ENCODE data around the gene IFNB1. TPM values are rescaled to one million over a fixed set of nuclear protein-coding genes. Genes with fewer than 3 reads are reported as not detected.

The IFNB1 gene
- total and polyA plus RNA-seq, 7 experiments from 2014 or later: not detected

DNA sequence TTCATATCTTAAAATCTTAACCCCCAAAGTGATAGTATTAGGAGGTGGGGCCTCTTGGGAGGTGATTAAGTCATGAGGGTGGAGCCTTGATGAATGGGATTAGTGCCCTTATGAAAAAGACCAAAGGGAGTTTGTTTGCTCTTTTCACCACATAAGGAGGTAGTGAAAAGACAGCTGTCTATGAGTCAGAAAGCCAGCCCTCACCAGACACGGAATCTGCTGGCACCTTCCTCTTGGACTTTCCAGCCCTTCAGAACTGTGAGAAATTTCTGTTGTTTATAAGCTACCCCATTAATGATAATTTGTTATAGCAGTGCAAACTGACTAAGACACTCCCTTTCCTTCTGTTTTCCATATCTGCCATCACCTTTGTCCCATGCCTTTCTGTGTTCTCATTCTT, 20.8 kb downstream of the IFNB1 start:
- ChIA-PET CTCF (no interaction called here), POLR2A (interaction anchor here (1.0 kb wide), 1 partner anchor 10 kb away, joined by 3 read pairs; no protein-coding TSS in a partner anchor)
- Mint-ChIP-seq H3K27me3 (no peaks in the 10 kb centered on the region), H3K36me3 (peaks cover 0 to 9% (median 6%) of the 10 kb centered on the region in 5 donors), H3K4me3 (no peak overlapping the region), H3K4me1 (peaks cover 16 to 27% (median 23%) of the 10 kb centered on the region in 7 donors), H3K9me3 (peaks cover 0 to 6% (median 0%) of the 10 kb centered on the region in 11 donors), H3K27ac (no peak overlapping the region)
- no peaks in the 10 kb centered on the region for H3K9me3 ChIP-seq (ENCODE audit: control insufficient read depth in 2 of 3, low read length in 3 of 3)
- H3K27ac ChIP-seq (ENCODE audit: low read depth, low read length): no peak overlapping the region
- DNase-seq: no peak
- H3K4me1 ChIP-seq (ENCODE audit: control insufficient read depth in 2 of 2, insufficient read depth in 2 of 2, low read length in 2 of 2): peaks cover 8 to 12% of the 10 kb centered on the region in 2 donors
- no peaks in the 10 kb centered on the region for H3K27me3 ChIP-seq (ENCODE audit: control insufficient read depth in 2 of 2, insufficient read depth in 2 of 2, low read length in 2 of 2)
- H3K36me3 ChIP-seq (ENCODE audit: control insufficient read depth in 2 of 3, insufficient read depth in 3 of 3, low read length in 3 of 3): no peaks in the 10 kb centered on the region
- no peak for ATAC-seq
- H3K4me3 ChIP-seq (ENCODE audit: low read length): no peak overlapping the region
- intact Hi-C loops (cut with micrococcal nuclease): no loop called here

DNA sequence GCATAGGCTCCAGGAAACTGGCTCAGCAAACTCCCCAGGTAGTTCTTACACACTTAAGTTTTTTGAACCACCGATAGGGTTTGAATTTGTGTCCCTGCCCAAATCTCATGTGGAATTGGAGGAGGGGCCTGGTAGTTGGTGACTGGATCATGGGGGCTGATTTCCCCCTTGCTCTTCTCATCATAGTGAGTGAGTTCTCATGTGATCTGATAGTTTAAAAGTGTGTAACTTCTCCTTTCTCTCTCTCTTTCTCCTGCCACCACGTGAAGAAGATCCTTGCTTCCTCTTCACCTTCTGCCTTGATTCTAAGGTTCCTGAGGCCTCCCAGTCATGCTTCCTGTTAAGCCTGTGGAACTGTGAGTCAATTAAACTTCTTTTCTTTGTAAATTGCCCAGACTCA, 23.9 kb downstream of the IFNB1 start:
- peak overlapping the region in 1 of 9 donors; percentile 16 for H3K27ac Mint-ChIP-seq

GRCh38 chr9:21047281-21047691, 30.5 kb downstream of the IFNB1 start:
- Mint-ChIP-seq H3K36me3 (peaks cover 0 to 4% (median 0%) of the 10 kb centered on the region in 5 donors), H3K27ac (no peak overlapping the region), H3K27me3 (peaks cover 0 to 11% (median 0%) of the 10 kb centered on the region in 5 donors), H3K4me3 (no peak overlapping the region), H3K4me1 (peaks cover 0 to 6% (median 0%) of the 10 kb centered on the region in 7 donors), H3K9me3 (peaks cover 0 to 2% (median 0%) of the 10 kb centered on the region in 11 donors)
- no peak overlapping the region for H3K27ac ChIP-seq (ENCODE audit: low read depth, low read length)
- ATAC-seq (no peak), DNase-seq (no peak)
- H3K4me3 ChIP-seq (ENCODE audit: low read length): no peak overlapping the region
- no peaks in the 10 kb centered on the region for H3K4me1 ChIP-seq (ENCODE audit: control insufficient read depth in 2 of 2, insufficient read depth in 2 of 2, low read length in 2 of 2)
- ChIA-PET POLR2A (interaction anchor here (0.7 to 0.9 kb wide), 3 partner anchors 10 to 46 kb away, joined by 3 read pairs; no protein-coding TSS in a partner anchor), CTCF (interaction anchor here (0.6 kb wide), 1 partner anchor 938 kb away, joined by 3 read pairs; no protein-coding TSS in a partner anchor)
- H3K27me3 ChIP-seq (ENCODE audit: control insufficient read depth in 2 of 2, insufficient read depth in 2 of 2, low read length in 2 of 2): no peaks in the 10 kb centered on the region
- H3K9me3 ChIP-seq (ENCODE audit: control insufficient read depth in 2 of 3, low read length in 3 of 3): no peaks in the 10 kb centered on the region
- intact Hi-C loops (cut with micrococcal nuclease): no loop called here
- H3K36me3 ChIP-seq (ENCODE audit: control insufficient read depth in 2 of 3, insufficient read depth in 3 of 3, low read length in 3 of 3): no peaks in the 10 kb centered on the region

More for the DNA sequence above, 23.9 kb downstream of the IFNB1 start:
- Mint-ChIP-seq H3K36me3 (peaks cover 3 to 6% (median 5%) of the 10 kb centered on the region in 5 donors), H3K4me1 (peaks cover 0 to 6% (median 0%) of the 10 kb centered on the region in 7 donors), H3K27me3 (peaks cover 0 to 7% (median 0%) of the 10 kb centered on the region in 5 donors), H3K9me3 (peaks cover 0 to 6% (median 0%) of the 10 kb centered on the region in 11 donors), H3K4me3 (no peak overlapping the region)
- intact Hi-C loops (cut with micrococcal nuclease): no loop called here
- no peak overlapping the region for H3K4me3 ChIP-seq (ENCODE audit: low read length)
- DNase-seq (no peak), ATAC-seq (no peak)
- no peak overlapping the region for H3K27ac ChIP-seq (ENCODE audit: low read depth, low read length)
- no peaks in the 10 kb centered on the region for H3K4me1 ChIP-seq (ENCODE audit: control insufficient read depth in 2 of 2, insufficient read depth in 2 of 2, low read length in 2 of 2)
- H3K27me3 ChIP-seq (ENCODE audit: control insufficient read depth in 2 of 2, insufficient read depth in 2 of 2, low read length in 2 of 2): no peaks in the 10 kb centered on the region
- H3K36me3 ChIP-seq (ENCODE audit: control insufficient read depth in 2 of 3, insufficient read depth in 3 of 3, low read length in 3 of 3): no peaks in the 10 kb centered on the region
- no peaks in the 10 kb centered on the region for H3K9me3 ChIP-seq (ENCODE audit: control insufficient read depth in 2 of 3, low read length in 3 of 3)
- POLR2A ChIA-PET: no interaction called here
- CTCF ChIA-PET: no interaction called here

GRCh38 chr9:21043841-21044240, 33.9 kb downstream of the IFNB1 start:
- Histone ChIP-seq H3K4me1 (ENCODE audit: control insufficient read depth in 2 of 2, insufficient read depth in 2 of 2, low read length in 2 of 2) (no peaks in the 10 kb centered on the region), H3K4me3 (ENCODE audit: low read length) (no peak overlapping the region), H3K27ac (ENCODE audit: low read depth, low read length) (no peak overlapping the region), H3K9me3 (ENCODE audit: control insufficient read depth in 2 of 3, low read length in 3 of 3) (no peaks in the 10 kb centered on the region), H3K27me3 (ENCODE audit: control insufficient read depth in 2 of 2, insufficient read depth in 2 of 2, low read length in 2 of 2) (no peaks in the 10 kb centered on the region), H3K36me3 (ENCODE audit: control insufficient read depth in 2 of 3, insufficient read depth in 3 of 3, low read length in 3 of 3) (no peaks in the 10 kb centered on the region)
- ChIA-PET CTCF (no interaction called here), POLR2A (no interaction called here)
- Mint-ChIP-seq H3K27me3 (peaks cover 0 to 4% (median 0%) of the 10 kb centered on the region in 5 donors), H3K4me3 (no peak overlapping the region), H3K9me3 (peaks cover 0 to 2% (median 0%) of the 10 kb centered on the region in 11 donors), H3K36me3 (peaks cover 0 to 3% (median 0%) of the 10 kb centered on the region in 5 donors), H3K4me1 (peaks cover 9 to 15% (median 13%) of the 10 kb centered on the region in 7 donors), H3K27ac (no peak overlapping the region)
- no peak for DNase-seq
- intact Hi-C loops (cut with micrococcal nuclease): no loop called here
- ATAC-seq: no peak

GRCh38 chr9:21042466-21042865, 35.3 kb downstream of the IFNB1 start:
- DNase-seq (no peak), ATAC-seq (no peak)
- Mint-ChIP-seq H3K4me1 (peaks cover 7 to 17% (median 12%) of the 10 kb centered on the region in 7 donors), H3K4me3 (no peak overlapping the region), H3K27me3 (peaks cover 0 to 2% (median 0%) of the 10 kb centered on the region in 5 donors), H3K36me3 (peaks cover 0 to 3% (median 0%) of the 10 kb centered on the region in 5 donors), H3K27ac (no peak overlapping the region), H3K9me3 (peaks cover 0 to 2% (median 0%) of the 10 kb centered on the region in 11 donors)
- ChIA-PET CTCF (no interaction called here), POLR2A (interaction anchor here (1.0 kb wide), 2 partner anchors 11 to 12 kb away, joined by 3 to 4 read pairs; partner anchors contain the start of gene HACD4)
- no peaks in the 10 kb centered on the region for H3K9me3 ChIP-seq (ENCODE audit: control insufficient read depth in 2 of 3, low read length in 3 of 3)
- H3K27ac ChIP-seq (ENCODE audit: low read depth, low read length): no peak overlapping the region
- H3K27me3 ChIP-seq (ENCODE audit: control insufficient read depth in 2 of 2, insufficient read depth in 2 of 2, low read length in 2 of 2): no peaks in the 10 kb centered on the region
- H3K36me3 ChIP-seq (ENCODE audit: control insufficient read depth in 2 of 3, insufficient read depth in 3 of 3, low read length in 3 of 3): no peaks in the 10 kb centered on the region
- H3K4me1 ChIP-seq (ENCODE audit: control insufficient read depth in 2 of 2, insufficient read depth in 2 of 2, low read length in 2 of 2): no peaks in the 10 kb centered on the region
- intact Hi-C loops (cut with micrococcal nuclease): no loop called here
- no peak overlapping the region for H3K4me3 ChIP-seq (ENCODE audit: low read length)

DNA sequence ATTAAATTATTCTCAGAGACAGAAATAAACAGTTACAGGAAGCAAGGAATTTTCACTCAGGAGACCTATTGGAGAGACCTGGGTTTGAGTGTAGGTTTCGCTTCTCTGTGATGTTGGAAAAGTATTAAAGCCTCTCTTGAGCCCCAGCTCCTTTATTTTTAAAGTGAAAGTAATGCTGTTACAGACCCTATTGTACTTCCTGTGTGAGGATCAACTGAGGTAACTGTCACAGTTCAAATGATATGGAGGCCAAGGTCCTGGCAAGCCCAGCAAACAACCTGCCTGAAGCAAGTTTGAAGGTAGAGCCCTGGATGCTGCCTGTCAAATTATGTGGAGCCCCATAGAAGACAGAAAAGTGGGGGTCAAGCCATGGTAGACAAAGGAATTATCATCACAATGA, 38.4 kb downstream of the IFNB1 start:
- ChIA-PET CTCF (no interaction called here), POLR2A (interaction anchor here (1.5 kb wide), 1 partner anchor 8 kb away, joined by 5 read pairs; the partner anchor contains the start of gene HACD4)
- Histone ChIP-seq H3K4me1 (ENCODE audit: control insufficient read depth in 2 of 2, insufficient read depth in 2 of 2, low read length in 2 of 2) (no peaks in the 10 kb centered on the region), H3K27me3 (ENCODE audit: control insufficient read depth in 2 of 2, insufficient read depth in 2 of 2, low read length in 2 of 2) (no peaks in the 10 kb centered on the region), H3K9me3 (ENCODE audit: control insufficient read depth in 2 of 3, low read length in 3 of 3) (no peaks in the 10 kb centered on the region), H3K36me3 (ENCODE audit: control insufficient read depth in 2 of 3, insufficient read depth in 3 of 3, low read length in 3 of 3) (no peaks in the 10 kb centered on the region), H3K4me3 (ENCODE audit: low read length) (no peak overlapping the region), H3K27ac (ENCODE audit: low read depth, low read length) (no peak overlapping the region)
- Mint-ChIP-seq H3K4me3 (peak overlapping the region in 6 of 10 donors; percentile 2 to 71 (median 24)), H3K36me3 (peaks cover 0 to 6% (median 3%) of the 10 kb centered on the region in 5 donors), H3K27me3 (no peaks in the 10 kb centered on the region), H3K4me1 (peaks cover 6 to 21% (median 12%) of the 10 kb centered on the region in 7 donors), H3K9me3 (peaks cover 0 to 5% (median 0%) of the 10 kb centered on the region in 11 donors), H3K27ac (peak overlapping the region in 8 of 9 donors; percentile 5 to 86 (median 62))
- ATAC-seq: no peak
- intact Hi-C loops (cut with micrococcal nuclease): loop anchor here in 1 of 2 donors (10.0 kb wide), 1 partner anchor 295 kb away; the partner anchor contains the start of gene KLHL9
- DNase-seq: no peak

Measured in naive thymus-derived CD4-positive, alpha-beta T cell (primary cell).